Testis (tissue), 3 donors: ENCODE data around the gene PLA2R1. TPM values are rescaled to one million over a fixed set of nuclear protein-coding genes. Genes with fewer than 3 reads are reported as not detected.

ENCODE experiments used
- DNase-seq: peaks from one replicate; pipeline ENCODE4 v3.0.0-alpha.2; 2019
- H3K27ac ChIP-seq, 2 donors: fragments of 200-600 bp; sonication (generic); one replicate each; pipeline ENCODE4 v1.5.1; 2019
- H3K27me3 ChIP-seq: fragments of 200-600 bp; sonication (generic); one replicate; pipeline ENCODE4 v1.5.1; 2019
- H3K36me3 ChIP-seq: fragments of 200-600 bp; sonication (generic); one replicate; pipeline ENCODE4 v1.5.1; 2017; ENCODE audit warnings: low read depth; ENCODE audit errors: missing control alignments
- H3K4me1 ChIP-seq: fragments of 200-600 bp; sonication (generic); one replicate; pipeline ENCODE4 v1.5.1; 2019
- H3K4me3 ChIP-seq, 2 donors: fragments of 200-600 bp; sonication (generic); one replicate each; pipeline ENCODE4 v1.5.1; 2017 to 2019
- H3K9me3 ChIP-seq: fragments of 200-600 bp; sonication (generic); one replicate; pipeline ENCODE4 v1.5.1; 2017
- POLR2A ChIP-seq: fragments of 450-650 bp; IDR thresholded peaks from one replicate; pipeline ENCODE4 v1.6.1; 2017; ENCODE audit warnings: antibody characterized with exemption, mild to moderate bottlenecking, moderate library complexity
- WGBS, 2 donors: methylation state at CpG; one replicate each; pipeline ENCODE4 v1.1.5; 2018; 5-methylcytosine and 5-hydroxymethylcytosine counted together
- intact Hi-C: fragments of 100-400 bp; cut with DNase I; formaldehyde crosslinking; loops from one replicate; pipeline ENCODE4 v1.15.1; 2023; ENCODE audit warnings: low total_unique reads
- polyA plus RNA-seq: library from polyadenylated mRNA; stranded (reverse); fragments of 350-450 nt; fragmentation: Illumina TruSeq; extraction: RNeasy Lipid Tissue Mini Kit (QIAGEN cat#74804); gene quantifications from one replicate; pipeline ENCODE4 v1.2.3, GENCODE V29; 2014; ENCODE audit warnings: low read depth, low replicate concordance; ENCODE audit not compliant: insufficient read depth
- total RNA-seq, 2 donors: library from RNA; depleted of rRNA; stranded (reverse); fragments of >200 nt; gene quantifications; one replicate each; pipeline ENCODE4 v1.2.3, GENCODE V29; 2016
- TF ChIP-seq, protein P1 (sequence below), 3 experiments: fragments of 450-650 bp in 2 of 3; fragments of 200-600 bp in 1 of 3; sonication (generic) in 1 of 3; IDR thresholded peaks; one replicate each; pipeline ENCODE4 v1.5.1; 2016 to 2019; ENCODE audit warnings: antibody characterized with exemption in 3 of 3, mild to moderate bottlenecking in 2 of 3, moderate library complexity in 1 of 3

The PLA2R1 gene
- total and polyA plus RNA-seq, 3 donors from 2014 or later: 3.4 to 5.3 (median 5.0) TPM

DNA sequence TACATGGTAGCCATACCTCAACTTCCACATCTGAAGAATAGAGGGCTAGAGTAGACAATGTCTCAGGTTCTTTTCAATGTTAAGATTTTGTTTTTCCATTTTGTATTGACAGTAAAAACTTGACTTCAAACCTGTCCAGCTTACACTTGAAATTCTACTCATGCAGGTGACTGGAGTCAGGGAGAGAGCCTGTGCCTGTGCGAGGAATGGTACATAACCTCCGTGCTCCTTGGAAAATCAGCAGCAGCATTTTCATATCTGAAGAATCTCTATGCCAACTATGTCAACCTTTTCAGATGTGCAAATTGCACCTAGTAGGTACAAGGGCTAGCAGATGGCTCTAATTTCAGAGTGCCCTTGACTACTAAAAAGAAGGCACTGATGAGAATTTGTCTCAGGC lies 2.1 kb downstream of the PLA2R1 start:
- H3K27me3 ChIP-seq: no peaks in the 10 kb centered on the region
- H3K4me3 ChIP-seq: no peak overlapping the region
- H3K27ac ChIP-seq: no peak overlapping the region
- intact Hi-C loops: no loop called here
- WGBS, 2 donors: 93 to 100% methylated on average over 2 of the region's 2 CpGs
- H3K9me3 ChIP-seq: no peaks in the 10 kb centered on the region
- H3K36me3 ChIP-seq: no peaks in the 10 kb centered on the region
- TF ChIP-seq, protein P1, sequence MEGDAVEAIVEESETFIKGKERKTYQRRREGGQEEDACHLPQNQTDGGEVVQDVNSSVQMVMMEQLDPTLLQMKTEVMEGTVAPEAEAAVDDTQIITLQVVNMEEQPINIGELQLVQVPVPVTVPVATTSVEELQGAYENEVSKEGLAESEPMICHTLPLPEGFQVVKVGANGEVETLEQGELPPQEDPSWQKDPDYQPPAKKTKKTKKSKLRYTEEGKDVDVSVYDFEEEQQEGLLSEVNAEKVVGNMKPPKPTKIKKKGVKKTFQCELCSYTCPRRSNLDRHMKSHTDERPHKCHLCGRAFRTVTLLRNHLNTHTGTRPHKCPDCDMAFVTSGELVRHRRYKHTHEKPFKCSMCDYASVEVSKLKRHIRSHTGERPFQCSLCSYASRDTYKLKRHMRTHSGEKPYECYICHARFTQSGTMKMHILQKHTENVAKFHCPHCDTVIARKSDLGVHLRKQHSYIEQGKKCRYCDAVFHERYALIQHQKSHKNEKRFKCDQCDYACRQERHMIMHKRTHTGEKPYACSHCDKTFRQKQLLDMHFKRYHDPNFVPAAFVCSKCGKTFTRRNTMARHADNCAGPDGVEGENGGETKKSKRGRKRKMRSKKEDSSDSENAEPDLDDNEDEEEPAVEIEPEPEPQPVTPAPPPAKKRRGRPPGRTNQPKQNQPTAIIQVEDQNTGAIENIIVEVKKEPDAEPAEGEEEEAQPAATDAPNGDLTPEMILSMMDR (IDR thresholded peaks at IDR 0.05): no peak
- TF ChIP-seq POLR2A: no peak
- DNase-seq: no peak
- peaks cover 8% of the 10 kb centered on the region for H3K4me1 ChIP-seq

GRCh38 chr2:160057356-160057755 lies 5.1 kb downstream of the PLA2R1 start:
- TF ChIP-seq POLR2A: no peak
- TF ChIP-seq, protein P1 (IDR thresholded peaks at IDR 0.05): no peak
- no peaks in the 10 kb centered on the region for H3K27me3 ChIP-seq
- 72 to 74% methylated on average over 2 of the region's 2 CpGs for WGBS, 2 donors
- H3K4me1 ChIP-seq: peaks cover 8% of the 10 kb centered on the region
- H3K27ac ChIP-seq: no peak overlapping the region
- intact Hi-C loops: no loop called here
- no peak overlapping the region for H3K4me3 ChIP-seq
- H3K36me3 ChIP-seq: no peaks in the 10 kb centered on the region
- H3K9me3 ChIP-seq: no peaks in the 10 kb centered on the region
- no peak for DNase-seq

DNA sequence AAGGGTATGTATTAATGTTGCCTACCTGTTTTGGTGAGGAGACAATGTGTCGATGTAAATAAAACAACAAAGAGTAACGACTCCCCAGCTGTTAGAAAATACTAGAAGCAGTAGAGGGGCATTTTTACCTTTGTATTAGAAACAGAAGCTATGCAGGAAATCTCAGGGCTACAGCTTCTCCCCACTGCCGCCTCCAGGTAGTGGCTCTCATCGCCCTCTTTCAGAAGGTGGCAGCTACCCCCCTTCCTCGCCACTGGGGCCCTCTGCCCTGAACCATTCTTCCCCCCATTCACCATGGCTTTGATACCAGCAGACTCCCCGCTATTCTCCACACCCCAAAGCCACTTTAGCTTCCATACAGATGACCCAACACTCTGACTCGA lies 6.7 kb downstream of the PLA2R1 start:
- H3K4me1 ChIP-seq: no peaks in the 10 kb centered on the region
- 91 to 93% methylated on average over 7 of the region's 7 CpGs for WGBS, 2 donors
- no peaks in the 10 kb centered on the region for H3K9me3 ChIP-seq
- DNase-seq: no peak
- no peaks in the 10 kb centered on the region for H3K27me3 ChIP-seq
- no peak overlapping the region for H3K4me3 ChIP-seq
- intact Hi-C loops: no loop called here
- H3K27ac ChIP-seq: no peak overlapping the region
- H3K36me3 ChIP-seq: no peaks in the 10 kb centered on the region
- no peak for TF ChIP-seq POLR2A
- TF ChIP-seq, protein P1 (IDR thresholded peaks at IDR 0.05): no peak

- DNase-seq: no peak
- intact Hi-C loops: no loop called here
- WGBS, 2 donors: 55 to 56% methylated on average over 7 of the region's 7 CpGs
- no peak overlapping the region for H3K27ac ChIP-seq
- H3K36me3 ChIP-seq: no peaks in the 10 kb centered on the region
- TF ChIP-seq, protein P1 (IDR thresholded peaks at IDR 0.05): no peak
- no peak for TF ChIP-seq POLR2A
- H3K27me3 ChIP-seq: no peaks in the 10 kb centered on the region
- H3K4me3 ChIP-seq: no peak overlapping the region
- H3K9me3 ChIP-seq: no peaks in the 10 kb centered on the region
- no peaks in the 10 kb centered on the region for H3K4me1 ChIP-seq
These were observed 7.3 kb downstream of the PLA2R1 start for GRCh38 chr2:160054984-160055725.

DNA sequence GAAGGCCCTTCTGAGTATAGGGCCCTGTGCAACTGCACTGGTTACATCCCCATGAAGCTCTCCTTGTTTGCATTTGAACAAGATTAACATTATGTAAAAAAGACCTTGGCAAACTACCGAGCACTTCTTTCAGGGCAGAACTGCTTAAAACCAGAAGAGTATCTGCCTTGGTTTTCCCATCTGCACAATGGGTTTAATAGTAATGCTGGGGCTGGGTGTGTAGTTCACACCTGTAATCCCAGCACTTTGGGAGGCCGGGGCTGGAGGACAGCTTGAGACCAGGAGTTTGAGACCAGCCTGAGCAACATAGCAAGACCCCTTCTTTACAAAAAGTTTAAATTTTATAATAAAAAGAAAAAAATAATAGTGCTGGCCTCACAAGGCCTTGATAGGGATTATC lies 8.5 kb downstream of the PLA2R1 start:
- WGBS, 2 donors: 86 to 94% methylated on average over 2 of the region's 2 CpGs
- Histone ChIP-seq H3K27me3 (no peaks in the 10 kb centered on the region), H3K27ac (no peak overlapping the region), H3K36me3 (no peaks in the 10 kb centered on the region), H3K4me3 (no peak overlapping the region), H3K9me3 (no peaks in the 10 kb centered on the region), H3K4me1 (no peaks in the 10 kb centered on the region)
- intact Hi-C loops: no loop called here
- DNase-seq: no peak
- TF ChIP-seq, protein P1 (IDR thresholded peaks at IDR 0.05): no peak
- no peak for TF ChIP-seq POLR2A
